Measurements from ENCODE around the gene ARMC12. TPM values are rescaled to one million over a fixed set of nuclear protein-coding genes. Genes with fewer than 3 reads are reported as not detected.

ARMC12 gene
- polyA plus RNA-seq, 1 donor (not counting 4 experiments of a cell fraction or from before 2014, with no cell fraction given) = 0.54 TPM

DNA sequence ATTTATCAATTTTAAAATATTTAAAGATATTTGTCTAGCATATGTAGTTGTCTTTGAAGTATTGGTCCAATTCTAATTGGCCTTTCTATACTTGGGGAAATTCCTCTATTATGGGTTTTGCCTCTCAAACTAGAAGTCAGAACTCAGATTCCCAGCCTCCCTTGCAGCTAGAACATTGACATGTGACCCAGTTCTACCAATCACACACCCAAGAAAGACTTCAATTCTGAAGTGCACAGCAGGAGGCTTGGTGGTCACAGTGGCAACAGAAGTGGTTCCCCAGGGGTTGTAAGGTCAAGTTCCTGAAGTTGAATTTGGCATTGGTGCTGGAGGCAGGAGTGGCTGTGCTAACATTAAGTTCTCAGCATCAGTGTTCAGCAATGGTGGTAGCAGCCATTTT, 33.3 kb upstream of the ARMC12 start:
- TF ChIP-seq, protein P1, sequence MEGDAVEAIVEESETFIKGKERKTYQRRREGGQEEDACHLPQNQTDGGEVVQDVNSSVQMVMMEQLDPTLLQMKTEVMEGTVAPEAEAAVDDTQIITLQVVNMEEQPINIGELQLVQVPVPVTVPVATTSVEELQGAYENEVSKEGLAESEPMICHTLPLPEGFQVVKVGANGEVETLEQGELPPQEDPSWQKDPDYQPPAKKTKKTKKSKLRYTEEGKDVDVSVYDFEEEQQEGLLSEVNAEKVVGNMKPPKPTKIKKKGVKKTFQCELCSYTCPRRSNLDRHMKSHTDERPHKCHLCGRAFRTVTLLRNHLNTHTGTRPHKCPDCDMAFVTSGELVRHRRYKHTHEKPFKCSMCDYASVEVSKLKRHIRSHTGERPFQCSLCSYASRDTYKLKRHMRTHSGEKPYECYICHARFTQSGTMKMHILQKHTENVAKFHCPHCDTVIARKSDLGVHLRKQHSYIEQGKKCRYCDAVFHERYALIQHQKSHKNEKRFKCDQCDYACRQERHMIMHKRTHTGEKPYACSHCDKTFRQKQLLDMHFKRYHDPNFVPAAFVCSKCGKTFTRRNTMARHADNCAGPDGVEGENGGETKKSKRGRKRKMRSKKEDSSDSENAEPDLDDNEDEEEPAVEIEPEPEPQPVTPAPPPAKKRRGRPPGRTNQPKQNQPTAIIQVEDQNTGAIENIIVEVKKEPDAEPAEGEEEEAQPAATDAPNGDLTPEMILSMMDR (optimal IDR thresholded peaks at IDR 0.05 in 1 of 3, IDR thresholded peaks at IDR 0.05 in 1 of 3, conservative IDR thresholded peaks at IDR 0.05 in 1 of 3; ENCODE audit: extremely low read depth in 1 of 3, insufficient read depth in 2 of 3, low read length in 3 of 3) = no peak
- TF ChIP-seq EZH2 (IDR thresholded peaks at IDR 0.05; ENCODE audit: low read length) = no peak
- Histone ChIP-seq H3K9me3 (ENCODE audit: control insufficient read depth, low read depth, low read length) (peaks cover 2% of the 10 kb centered on the region), H3K27ac (ENCODE audit: control insufficient read depth, insufficient read depth, low read length) (no peak overlapping the region), H3K4me3 (ENCODE audit: control insufficient read depth in 2 of 3, extremely low read depth in 1 of 3, insufficient read depth in 2 of 3, low read depth in 1 of 3, low read length in 3 of 3) (no peak overlapping the region), H3K27me3 (ENCODE audit: control insufficient read depth, extremely low read depth, insufficient read depth, low read length) (no peaks in the 10 kb centered on the region), H3K9me1 (ENCODE audit: control insufficient read depth, extremely low read depth, insufficient read depth, low read length) (no peaks in the 10 kb centered on the region), H4K20me1 (ENCODE audit: control insufficient read depth, extremely low read depth, insufficient read depth, low read length) (no peaks in the 10 kb centered on the region), H3K9ac (ENCODE audit: control insufficient read depth, extremely low read depth, insufficient read depth, low read length) (no peak overlapping the region), H3K36me3 (ENCODE audit: control insufficient read depth in 2 of 2, extremely low read depth in 1 of 2, insufficient read depth in 2 of 2, low read length in 2 of 2) (no peaks in the 10 kb centered on the region), H3K79me2 (ENCODE audit: control insufficient read depth, insufficient read depth, low read length) (no peaks in the 10 kb centered on the region), H3K4me2 (ENCODE audit: control insufficient read depth, extremely low read depth, insufficient read depth, low read depth, low read length) (no peak overlapping the region), H2AFZ (ENCODE audit: control insufficient read depth, low read length) (no peak overlapping the region), H3K4me1 (ENCODE audit: control insufficient read depth, extremely low read depth, insufficient read depth, low read length) (no peaks in the 10 kb centered on the region)
- FAIRE-seq (no peak), DNase-seq (ENCODE audit: low read depth, low spot score) (no peak)
- dilution Hi-C loops (cut with MboI; ENCODE audit: extremely low pct_ligation_motif_present, low sequenced_read_pairs) = loop anchor here (5.0 kb wide), 1 partner anchor 106 kb away; no protein-coding TSS in a partner anchor

DNA sequence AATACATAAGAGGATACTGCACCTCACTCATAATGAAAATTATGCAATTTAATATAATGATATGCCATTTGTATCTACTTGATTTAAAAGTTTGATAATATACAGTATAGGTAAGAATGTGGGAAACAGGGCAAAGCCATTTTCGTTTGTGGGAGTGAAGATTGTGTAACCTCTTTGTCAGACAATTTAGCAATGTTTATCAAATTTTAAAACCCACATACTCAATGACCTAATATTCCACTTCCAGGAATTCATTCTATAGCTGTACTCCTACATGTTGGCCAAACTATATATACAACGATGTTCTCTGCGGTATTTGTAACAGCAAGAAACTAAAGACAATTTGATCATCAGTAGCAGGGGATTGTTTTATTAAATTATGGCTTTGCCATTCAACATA, 30.4 kb upstream of the ARMC12 start:
- no peaks in the 10 kb centered on the region for H3K36me3 ChIP-seq (ENCODE audit: control insufficient read depth in 2 of 2, extremely low read depth in 1 of 2, insufficient read depth in 2 of 2, low read length in 2 of 2)
- H3K79me2 ChIP-seq (ENCODE audit: control insufficient read depth, insufficient read depth, low read length) = no peaks in the 10 kb centered on the region
- H3K4me3 ChIP-seq (ENCODE audit: control insufficient read depth in 2 of 3, extremely low read depth in 1 of 3, insufficient read depth in 2 of 3, low read depth in 1 of 3, low read length in 3 of 3) = no peak overlapping the region
- H4K20me1 ChIP-seq (ENCODE audit: control insufficient read depth, extremely low read depth, insufficient read depth, low read length) = no peaks in the 10 kb centered on the region
- dilution Hi-C loops (cut with MboI; ENCODE audit: extremely low pct_ligation_motif_present, low sequenced_read_pairs) = no loop called here
- FAIRE-seq (no peak), DNase-seq (ENCODE audit: low read depth, low spot score) (no peak)
- no peak overlapping the region for H3K9ac ChIP-seq (ENCODE audit: control insufficient read depth, extremely low read depth, insufficient read depth, low read length)
- H3K4me1 ChIP-seq (ENCODE audit: control insufficient read depth, extremely low read depth, insufficient read depth, low read length) = peaks cover 8% of the 10 kb centered on the region
- peaks cover 2% of the 10 kb centered on the region for H3K9me3 ChIP-seq (ENCODE audit: control insufficient read depth, low read depth, low read length)
- no peak overlapping the region for H3K4me2 ChIP-seq (ENCODE audit: control insufficient read depth, extremely low read depth, insufficient read depth, low read depth, low read length)
- H3K27me3 ChIP-seq (ENCODE audit: control insufficient read depth, extremely low read depth, insufficient read depth, low read length) = no peaks in the 10 kb centered on the region
- H2AFZ ChIP-seq (ENCODE audit: control insufficient read depth, low read length) = no peak overlapping the region
- H3K27ac ChIP-seq (ENCODE audit: control insufficient read depth, insufficient read depth, low read length) = no peak overlapping the region
- H3K9me1 ChIP-seq (ENCODE audit: control insufficient read depth, extremely low read depth, insufficient read depth, low read length) = no peaks in the 10 kb centered on the region
- TF ChIP-seq EZH2 (IDR thresholded peaks at IDR 0.05; ENCODE audit: low read length) = no peak
- TF ChIP-seq, protein P1 (optimal IDR thresholded peaks at IDR 0.05 in 1 of 3, IDR thresholded peaks at IDR 0.05 in 1 of 3, conservative IDR thresholded peaks at IDR 0.05 in 1 of 3; ENCODE audit: extremely low read depth in 1 of 3, insufficient read depth in 2 of 3, low read length in 3 of 3) = no peak
